Keratinocyte (primary cell): Measurements from ENCODE around the gene TRMT61A. TPM values are rescaled to one million over a fixed set of nuclear protein-coding genes. Genes with fewer than 3 reads are reported as not detected.

ENCODE experiments used
- DNase-seq: peaks from one replicate; pipeline ENCODE4 v3.0.0-alpha.2; 2011; ENCODE audit warnings: low read depth, missing footprints, low spot score
- FAIRE-seq: peaks from 2 replicates; lab custom pipeline; 2011; peaks lifted over from hg19 to GRCh38; lab: Jason Lieb, UNC
- H2AFZ ChIP-seq: 2 replicates; pipeline ENCODE4 v1.6.0; 2012; ENCODE audit warnings: low read length, control low read depth, inconsistent platforms; ENCODE audit not compliant: control insufficient read depth
- H3K27ac ChIP-seq: 2 replicates; pipeline ENCODE4 v1.5.1; 2011; ENCODE audit warnings: low read length; ENCODE audit not compliant: control insufficient read depth, insufficient read depth
- H3K27me3 ChIP-seq: 3 replicates; pipeline ENCODE4 v1.6.0; 2011; ENCODE audit warnings: low read length; ENCODE audit not compliant: control insufficient read depth, insufficient read depth; ENCODE audit errors: extremely low read depth
- H3K36me3 ChIP-seq, 2 experiments: 2 replicates in 1 of 2; 3 replicates in 1 of 2; pipeline ENCODE4 v1.5.1; 2011; ENCODE audit warnings: low read length in 2 of 2, mild to moderate bottlenecking in 1 of 2; ENCODE audit not compliant: control insufficient read depth in 2 of 2, insufficient read depth in 2 of 2; ENCODE audit errors: extremely low read depth in 1 of 2
- H3K4me1 ChIP-seq: 3 replicates; pipeline ENCODE4 v1.5.1; 2011; ENCODE audit warnings: low read length; ENCODE audit not compliant: control insufficient read depth, insufficient read depth; ENCODE audit errors: extremely low read depth
- H3K4me2 ChIP-seq: 3 replicates; pipeline ENCODE4 v1.6.0; 2011; ENCODE audit warnings: low read depth, low read length; ENCODE audit not compliant: control insufficient read depth, insufficient read depth; ENCODE audit errors: extremely low read depth
- H3K4me3 ChIP-seq, 3 experiments: fragments of 200-600 bp in 1 of 3; sonication (generic) in 1 of 3; 2 replicates in 2 of 3; 3 replicates in 1 of 3; pipeline ENCODE4 v1.5.1; 2011 to 2016; ENCODE audit warnings: low read length in 3 of 3, mild to moderate bottlenecking in 3 of 3, control low read depth in 2 of 3, inconsistent platforms in 1 of 3, low read depth in 1 of 3, mixed read lengths in 1 of 3, mixed run types in 1 of 3, moderate library complexity in 1 of 3; ENCODE audit not compliant: control insufficient read depth in 2 of 3, insufficient read depth in 2 of 3; ENCODE audit errors: extremely low read depth in 1 of 3
- H3K79me2 ChIP-seq: 2 replicates; pipeline ENCODE4 v1.6.0; 2012; ENCODE audit warnings: low read length; ENCODE audit not compliant: control insufficient read depth, insufficient read depth
- H3K9ac ChIP-seq: 3 replicates; pipeline ENCODE4 v1.6.0; 2011; ENCODE audit warnings: low read length; ENCODE audit not compliant: control insufficient read depth, insufficient read depth; ENCODE audit errors: extremely low read depth
- H3K9me1 ChIP-seq: 3 replicates; pipeline ENCODE4 v1.6.0; 2011; ENCODE audit warnings: low read length; ENCODE audit not compliant: control insufficient read depth, insufficient read depth; ENCODE audit errors: extremely low read depth
- H3K9me3 ChIP-seq: 2 replicates; pipeline ENCODE4 v1.5.1; 2012; ENCODE audit warnings: low read depth, low read length; ENCODE audit not compliant: control insufficient read depth
- H4K20me1 ChIP-seq: 3 replicates; pipeline ENCODE4 v1.6.0; 2011; ENCODE audit warnings: low read length; ENCODE audit not compliant: control insufficient read depth, insufficient read depth; ENCODE audit errors: extremely low read depth
- CTCF ChIP-seq, 3 experiments: IDR thresholded peaks in 1 of 3; conservative IDR thresholded peaks in 1 of 3; optimal IDR thresholded peaks in 1 of 3; 2 replicates in 2 of 3; 3 replicates in 1 of 3; pipeline versions ENCODE3 to v1.5.1; 2011; ENCODE audit warnings: low read length in 3 of 3, mild to moderate bottlenecking in 3 of 3, moderate library complexity in 2 of 3, control low read depth in 1 of 3, inconsistent platforms in 1 of 3; ENCODE audit not compliant: insufficient read depth in 2 of 3; ENCODE audit errors: extremely low read depth in 1 of 3
- EZH2 ChIP-seq: IDR thresholded peaks from one replicate; pipeline ENCODE4 v1.6.1; 2012; ENCODE audit warnings: inconsistent platforms, mild to moderate bottlenecking, low read length, moderate library complexity
- dilution Hi-C: fragments of 300-500 bp; cut with MboI; formaldehyde crosslinking; loops from one replicate; pipeline ENCODE4 v1.7.0; 2020; ENCODE audit warnings: low sequenced_read_pairs; ENCODE audit not compliant: extremely low pct_ligation_motif_present
- polyA plus RNA-seq, 5 experiments: library from polyadenylated mRNA; depleted of rRNA in 3 of 5; stranded (reverse) in 3 of 5; stranded (forward) in 1 of 5; unstranded in 1 of 5; fragments of >200 nt; gene quantifications; 1 replicate in 1 of 5; 2 replicates in 3 of 5; 3 replicates in 1 of 5; pipeline versions ENCODE4 v1.2.1 to v1.2.3, GENCODE V29; 2011 to 2012; ENCODE audit warnings: missing spikeins in 2 of 5, low read depth in 1 of 5, low replicate concordance in 1 of 5

The TRMT61A gene
- polyA plus RNA-seq, 1 donor (not counting 4 experiments of a cell fraction or from before 2014, with no cell fraction given) = 4.4 TPM

GRCh38 chr14:103521438-103521950, 7.5 kb upstream of the TRMT61A start:
- peaks cover 24% of the 10 kb centered on the region for H3K4me1 ChIP-seq
- dilution Hi-C loops = no loop called here
- H3K27ac ChIP-seq = no peak overlapping the region
- H3K27me3 ChIP-seq = peaks cover 43% of the 10 kb centered on the region
- TF ChIP-seq CTCF (optimal IDR thresholded peaks at IDR 0.05 in 1 of 3, IDR thresholded peaks at IDR 0.05 in 1 of 3, conservative IDR thresholded peaks at IDR 0.05 in 1 of 3; ENCODE audit: extremely low read depth in 1 of 3, insufficient read depth in 2 of 3, low read length in 3 of 3) (no peak), EZH2 (no peak)
- no peak overlapping the region for H2AFZ ChIP-seq
- no peak overlapping the region for H3K9ac ChIP-seq
- peaks cover 0 to under 1% of the 10 kb centered on the region in 2 experiments for H3K36me3 ChIP-seq
- peak overlapping the region in 2 of 3 experiments; percentile 18 to 38 for H3K4me3 ChIP-seq
- no peak for DNase-seq
- H3K79me2 ChIP-seq = no peaks in the 10 kb centered on the region
- H4K20me1 ChIP-seq = peaks cover 7% of the 10 kb centered on the region
- peak overlapping the region; percentile 37 for H3K4me2 ChIP-seq
- H3K9me3 ChIP-seq = no peaks in the 10 kb centered on the region
- H3K9me1 ChIP-seq = no peaks in the 10 kb centered on the region
- no peak for FAIRE-seq

GRCh38 chr14:103521951-103522563, 6.9 kb upstream of the TRMT61A start:
- Histone ChIP-seq H3K27ac (no peak overlapping the region), H3K27me3 (peaks cover 43% of the 10 kb centered on the region), H3K9ac (peak overlapping the region; percentile 15), H3K4me1 (peaks cover 26% of the 10 kb centered on the region), H3K4me3 (peak overlapping the region; percentile 37 to 49 (median 38)), H3K79me2 (no peaks in the 10 kb centered on the region), H3K9me1 (no peaks in the 10 kb centered on the region), H4K20me1 (peaks cover 7% of the 10 kb centered on the region), H3K36me3 (no peaks in the 10 kb centered on the region), H3K9me3 (no peaks in the 10 kb centered on the region), H3K4me2 (peak overlapping the region; percentile 56), H2AFZ (no peak overlapping the region)
- TF ChIP-seq EZH2 = peak; percentile 95
- no peak for TF ChIP-seq CTCF (optimal IDR thresholded peaks at IDR 0.05 in 1 of 3, IDR thresholded peaks at IDR 0.05 in 1 of 3, conservative IDR thresholded peaks at IDR 0.05 in 1 of 3; ENCODE audit: extremely low read depth in 1 of 3, insufficient read depth in 2 of 3, low read length in 3 of 3)
- no peak for DNase-seq
- dilution Hi-C loops = no loop called here
- no peak for FAIRE-seq
